ENCODE results near the gene CBR4. TPM values are rescaled to one million over a fixed set of nuclear protein-coding genes. Genes with fewer than 3 reads are reported as not detected.
"Not testable (repeated sequence)": the region's sequence is repeated elsewhere in the genome, so short reads cannot be mapped to it uniquely, and the experiment has no call there.

The CBR4 gene
- total and polyA plus RNA-seq, 4 donors = 26.5 to 40.3 (median 31.2) TPM

- WGBS (ENCODE audit: insufficient coverage) = no CpG with 5 or more reads among the region's 1 CpG
- Histone ChIP-seq H3K36me3 (ENCODE audit: control insufficient read depth, insufficient read depth, low read length) (peaks cover 7% of the 10 kb centered on the region), H3K27me3 (ENCODE audit: control insufficient read depth, insufficient read depth, low read length) (no peaks in the 10 kb centered on the region), H3K4me3 (ENCODE audit: low read depth, low read length) (no peak overlapping the region), H3K9me3 (ENCODE audit: control insufficient read depth, insufficient read depth, low read length) (no peaks in the 10 kb centered on the region), H3K27ac (ENCODE audit: low read depth, low read length) (no peak overlapping the region), H3K4me1 (ENCODE audit: control insufficient read depth, insufficient read depth, low read length) (no peaks in the 10 kb centered on the region)
- DNase-seq (ENCODE audit: low read depth in 4 of 6, low spot score in 6 of 6) = no peak
These were observed 11.5 kb downstream of the CBR4 start for GRCh38 chr4:168998596-168998995.

GRCh38 chr4:168995537-168996295 lies 14.3 kb downstream of the CBR4 start:
- Histone ChIP-seq H3K4me1 (ENCODE audit: control insufficient read depth, insufficient read depth, low read length) (no peaks in the 10 kb centered on the region), H3K27me3 (ENCODE audit: control insufficient read depth, insufficient read depth, low read length) (no peaks in the 10 kb centered on the region), H3K36me3 (ENCODE audit: control insufficient read depth, insufficient read depth, low read length) (peaks cover 2% of the 10 kb centered on the region), H3K4me3 (ENCODE audit: low read depth, low read length) (no peak overlapping the region), H3K27ac (ENCODE audit: low read depth, low read length) (no peak overlapping the region), H3K9me3 (ENCODE audit: control insufficient read depth, insufficient read depth, low read length) (no peaks in the 10 kb centered on the region)
- WGBS (ENCODE audit: insufficient coverage) = no CpG with 5 or more reads among the region's 2 CpGs
- peak in 2 of 6 donors; percentile 43 to 69 for DNase-seq (ENCODE audit: low read depth in 4 of 6, low spot score in 6 of 6)

GRCh38 chr4:168994958-168995357 lies 15.1 kb downstream of the CBR4 start:
- DNase-seq (ENCODE audit: low read depth in 4 of 6, low spot score in 6 of 6) = no peak
- no peaks in the 10 kb centered on the region for H3K9me3 ChIP-seq (ENCODE audit: control insufficient read depth, insufficient read depth, low read length)
- WGBS (ENCODE audit: insufficient coverage) = 94% methylated on average over 2 of the region's 4 CpGs
- no peak overlapping the region for H3K27ac ChIP-seq (ENCODE audit: low read depth, low read length)
- no peaks in the 10 kb centered on the region for H3K27me3 ChIP-seq (ENCODE audit: control insufficient read depth, insufficient read depth, low read length)
- peaks cover 4% of the 10 kb centered on the region for H3K36me3 ChIP-seq (ENCODE audit: control insufficient read depth, insufficient read depth, low read length)
- no peaks in the 10 kb centered on the region for H3K4me1 ChIP-seq (ENCODE audit: control insufficient read depth, insufficient read depth, low read length)
- no peak overlapping the region for H3K4me3 ChIP-seq (ENCODE audit: low read depth, low read length)

GRCh38 chr4:168993714-168994510 lies 16.1 kb downstream of the CBR4 start:
- 80% methylated on average over 5 of the region's 13 CpGs for WGBS (ENCODE audit: insufficient coverage)
- Histone ChIP-seq H3K4me1 (ENCODE audit: control insufficient read depth, insufficient read depth, low read length) (no peaks in the 10 kb centered on the region), H3K4me3 (ENCODE audit: low read depth, low read length) (no peak overlapping the region), H3K27me3 (ENCODE audit: control insufficient read depth, insufficient read depth, low read length) (no peaks in the 10 kb centered on the region), H3K27ac (ENCODE audit: low read depth, low read length) (no peak overlapping the region), H3K9me3 (ENCODE audit: control insufficient read depth, insufficient read depth, low read length) (no peaks in the 10 kb centered on the region), H3K36me3 (ENCODE audit: control insufficient read depth, insufficient read depth, low read length) (peaks cover 4% of the 10 kb centered on the region)
- peak in 1 of 6 donors; percentile 40 for DNase-seq (ENCODE audit: low read depth in 4 of 6, low spot score in 6 of 6)

DNA sequence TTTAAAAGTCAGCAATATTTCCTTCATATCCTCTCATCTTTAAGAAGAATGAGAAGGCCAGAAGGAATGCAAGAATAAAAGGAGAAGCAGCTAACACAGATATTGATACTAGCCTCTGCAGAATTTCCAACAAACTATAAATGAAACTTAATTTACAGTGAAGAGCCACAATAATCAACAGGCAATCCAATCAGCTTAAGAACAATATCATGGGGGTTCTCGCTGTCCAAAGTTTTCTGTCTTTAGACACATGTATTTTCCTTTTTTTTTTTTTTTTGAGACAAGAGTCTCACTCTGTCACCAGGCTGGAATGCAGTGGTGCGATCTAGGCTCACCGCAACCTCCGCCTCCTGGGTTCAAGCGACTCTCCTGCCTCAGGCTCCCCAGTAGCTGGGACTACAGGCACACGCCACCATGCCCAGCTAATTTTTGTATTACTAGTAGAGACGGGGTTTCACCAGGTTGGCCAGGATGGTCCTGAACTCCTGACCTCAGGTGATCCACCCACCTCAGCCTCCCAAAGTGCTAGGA lies 17.0 kb downstream of the CBR4 start:
- H3K36me3 ChIP-seq (ENCODE audit: control insufficient read depth, insufficient read depth, low read length); DNase-seq (ENCODE audit: low read depth in 4 of 6, low spot score in 6 of 6); H3K4me1 ChIP-seq (ENCODE audit: control insufficient read depth, insufficient read depth, low read length); H3K4me3 ChIP-seq (ENCODE audit: low read depth, low read length); H3K27ac ChIP-seq (ENCODE audit: low read depth, low read length); H3K27me3 ChIP-seq (ENCODE audit: control insufficient read depth, insufficient read depth, low read length); H3K9me3 ChIP-seq (ENCODE audit: control insufficient read depth, insufficient read depth, low read length): not testable (repeated sequence)
- 100% methylated on average over 3 of the region's 7 CpGs for WGBS (ENCODE audit: insufficient coverage)

- Histone ChIP-seq H3K4me1 (ENCODE audit: control insufficient read depth, insufficient read depth, low read length) (no peaks in the 10 kb centered on the region), H3K9me3 (ENCODE audit: control insufficient read depth, insufficient read depth, low read length) (peaks cover 12% of the 10 kb centered on the region), H3K36me3 (ENCODE audit: control insufficient read depth, insufficient read depth, low read length) (peaks cover 25% of the 10 kb centered on the region)
These were observed 28.1 kb downstream of the CBR4 start for GRCh38 chr4:168981942-168982341.

GRCh38 chr4:168981460-168981859 lies 28.6 kb downstream of the CBR4 start:
- Histone ChIP-seq H3K9me3 (ENCODE audit: control insufficient read depth, insufficient read depth, low read length) (peaks cover 12% of the 10 kb centered on the region), H3K4me3 (ENCODE audit: low read depth, low read length) (no peak overlapping the region), H3K36me3 (ENCODE audit: control insufficient read depth, insufficient read depth, low read length) (peaks cover 22% of the 10 kb centered on the region), H3K27ac (ENCODE audit: low read depth, low read length) (no peak overlapping the region), H3K4me1 (ENCODE audit: control insufficient read depth, insufficient read depth, low read length) (no peaks in the 10 kb centered on the region), H3K27me3 (ENCODE audit: control insufficient read depth, insufficient read depth, low read length) (no peaks in the 10 kb centered on the region)
- DNase-seq (ENCODE audit: low read depth in 4 of 6, low spot score in 6 of 6) = no peak

More at GRCh38 chr4:168981942-168982341, 28.1 kb downstream of the CBR4 start:
- Histone ChIP-seq H3K27ac (ENCODE audit: low read depth, low read length) (no peak overlapping the region), H3K27me3 (ENCODE audit: control insufficient read depth, insufficient read depth, low read length) (no peaks in the 10 kb centered on the region), H3K4me3 (ENCODE audit: low read depth, low read length) (no peak overlapping the region)
- DNase-seq (ENCODE audit: low read depth in 4 of 6, low spot score in 6 of 6) = no peak
- no CpG with 5 or more reads among the region's 1 CpG for WGBS (ENCODE audit: insufficient coverage)

DNA sequence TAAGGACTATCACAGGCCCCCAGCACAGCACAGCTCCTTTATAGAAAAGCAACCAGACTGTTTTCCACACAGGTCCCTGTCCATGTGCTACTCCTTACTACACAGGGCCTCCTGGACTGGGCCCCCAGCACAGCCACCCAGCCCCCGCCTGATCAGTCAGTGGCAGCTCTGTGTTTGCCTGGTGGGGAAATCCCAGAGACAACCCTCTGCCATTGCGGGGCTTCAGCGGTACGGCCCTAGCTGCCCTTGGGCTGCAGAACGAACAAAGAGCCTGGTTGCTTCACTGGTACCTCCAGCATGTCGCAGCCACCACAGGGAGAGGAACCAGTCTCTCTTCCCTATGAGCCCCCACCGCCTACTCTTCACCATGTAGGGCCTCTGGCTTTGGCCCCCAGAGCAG lies 30.7 kb downstream of the CBR4 start:
- no peak for DNase-seq (ENCODE audit: low read depth in 4 of 6, low spot score in 6 of 6)
- Histone ChIP-seq H3K27me3 (ENCODE audit: control insufficient read depth, insufficient read depth, low read length) (no peaks in the 10 kb centered on the region), H3K4me1 (ENCODE audit: control insufficient read depth, insufficient read depth, low read length) (no peaks in the 10 kb centered on the region), H3K36me3 (ENCODE audit: control insufficient read depth, insufficient read depth, low read length) (peaks cover 33% of the 10 kb centered on the region), H3K4me3 (ENCODE audit: low read depth, low read length) (no peak overlapping the region), H3K9me3 (ENCODE audit: control insufficient read depth, insufficient read depth, low read length) (peaks cover 11% of the 10 kb centered on the region), H3K27ac (ENCODE audit: low read depth, low read length) (no peak overlapping the region)
- WGBS (ENCODE audit: insufficient coverage) = 90% methylated on average over 7 of the region's 7 CpGs

- no peak for DNase-seq (ENCODE audit: low read depth in 4 of 6, low spot score in 6 of 6)
- H3K36me3 ChIP-seq (ENCODE audit: control insufficient read depth, insufficient read depth, low read length) = peaks cover 33% of the 10 kb centered on the region
- H3K27ac ChIP-seq (ENCODE audit: low read depth, low read length) = no peak overlapping the region
- peaks cover 11% of the 10 kb centered on the region for H3K9me3 ChIP-seq (ENCODE audit: control insufficient read depth, insufficient read depth, low read length)
- WGBS (ENCODE audit: insufficient coverage) = 100% methylated on average over 1 of the region's 1 CpG
- no peaks in the 10 kb centered on the region for H3K27me3 ChIP-seq (ENCODE audit: control insufficient read depth, insufficient read depth, low read length)
- H3K4me3 ChIP-seq (ENCODE audit: low read depth, low read length) = no peak overlapping the region
- no peaks in the 10 kb centered on the region for H3K4me1 ChIP-seq (ENCODE audit: control insufficient read depth, insufficient read depth, low read length)
These were observed 31.9 kb downstream of the CBR4 start for GRCh38 chr4:168978001-168978700.
